ENCODE results near the gene PCBD2.

DNA sequence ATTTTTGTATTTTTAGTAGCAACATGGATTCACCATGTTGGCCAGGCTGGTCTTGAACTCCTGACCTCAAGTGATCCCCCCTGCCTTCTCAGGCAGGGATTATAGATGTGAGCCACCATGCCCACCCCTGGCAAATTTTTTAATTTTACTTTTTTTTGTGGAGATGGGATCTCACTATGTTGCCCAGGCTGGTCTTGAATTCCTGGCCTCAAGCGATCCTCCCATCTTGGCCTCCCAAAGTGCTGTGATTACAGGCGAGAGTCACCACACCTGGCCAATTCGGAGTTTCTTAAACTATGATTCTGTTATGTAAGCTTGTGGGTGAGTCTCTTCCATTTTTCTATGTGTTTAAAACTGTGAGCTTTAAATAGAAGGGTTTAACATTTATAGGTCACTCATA is 27.6 kb downstream of the PCBD2 start:
- TF ChIP-seq, protein P1, sequence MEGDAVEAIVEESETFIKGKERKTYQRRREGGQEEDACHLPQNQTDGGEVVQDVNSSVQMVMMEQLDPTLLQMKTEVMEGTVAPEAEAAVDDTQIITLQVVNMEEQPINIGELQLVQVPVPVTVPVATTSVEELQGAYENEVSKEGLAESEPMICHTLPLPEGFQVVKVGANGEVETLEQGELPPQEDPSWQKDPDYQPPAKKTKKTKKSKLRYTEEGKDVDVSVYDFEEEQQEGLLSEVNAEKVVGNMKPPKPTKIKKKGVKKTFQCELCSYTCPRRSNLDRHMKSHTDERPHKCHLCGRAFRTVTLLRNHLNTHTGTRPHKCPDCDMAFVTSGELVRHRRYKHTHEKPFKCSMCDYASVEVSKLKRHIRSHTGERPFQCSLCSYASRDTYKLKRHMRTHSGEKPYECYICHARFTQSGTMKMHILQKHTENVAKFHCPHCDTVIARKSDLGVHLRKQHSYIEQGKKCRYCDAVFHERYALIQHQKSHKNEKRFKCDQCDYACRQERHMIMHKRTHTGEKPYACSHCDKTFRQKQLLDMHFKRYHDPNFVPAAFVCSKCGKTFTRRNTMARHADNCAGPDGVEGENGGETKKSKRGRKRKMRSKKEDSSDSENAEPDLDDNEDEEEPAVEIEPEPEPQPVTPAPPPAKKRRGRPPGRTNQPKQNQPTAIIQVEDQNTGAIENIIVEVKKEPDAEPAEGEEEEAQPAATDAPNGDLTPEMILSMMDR (conservative IDR thresholded peaks at IDR 0.05; ENCODE audit: low read depth in 2 of 2), result no peak
- TF ChIP-seq POLR2AphosphoS5 (IDR thresholded peaks at IDR 0.05; ENCODE audit: low read depth), result no peak
- TF ChIP-seq, protein P2, sequence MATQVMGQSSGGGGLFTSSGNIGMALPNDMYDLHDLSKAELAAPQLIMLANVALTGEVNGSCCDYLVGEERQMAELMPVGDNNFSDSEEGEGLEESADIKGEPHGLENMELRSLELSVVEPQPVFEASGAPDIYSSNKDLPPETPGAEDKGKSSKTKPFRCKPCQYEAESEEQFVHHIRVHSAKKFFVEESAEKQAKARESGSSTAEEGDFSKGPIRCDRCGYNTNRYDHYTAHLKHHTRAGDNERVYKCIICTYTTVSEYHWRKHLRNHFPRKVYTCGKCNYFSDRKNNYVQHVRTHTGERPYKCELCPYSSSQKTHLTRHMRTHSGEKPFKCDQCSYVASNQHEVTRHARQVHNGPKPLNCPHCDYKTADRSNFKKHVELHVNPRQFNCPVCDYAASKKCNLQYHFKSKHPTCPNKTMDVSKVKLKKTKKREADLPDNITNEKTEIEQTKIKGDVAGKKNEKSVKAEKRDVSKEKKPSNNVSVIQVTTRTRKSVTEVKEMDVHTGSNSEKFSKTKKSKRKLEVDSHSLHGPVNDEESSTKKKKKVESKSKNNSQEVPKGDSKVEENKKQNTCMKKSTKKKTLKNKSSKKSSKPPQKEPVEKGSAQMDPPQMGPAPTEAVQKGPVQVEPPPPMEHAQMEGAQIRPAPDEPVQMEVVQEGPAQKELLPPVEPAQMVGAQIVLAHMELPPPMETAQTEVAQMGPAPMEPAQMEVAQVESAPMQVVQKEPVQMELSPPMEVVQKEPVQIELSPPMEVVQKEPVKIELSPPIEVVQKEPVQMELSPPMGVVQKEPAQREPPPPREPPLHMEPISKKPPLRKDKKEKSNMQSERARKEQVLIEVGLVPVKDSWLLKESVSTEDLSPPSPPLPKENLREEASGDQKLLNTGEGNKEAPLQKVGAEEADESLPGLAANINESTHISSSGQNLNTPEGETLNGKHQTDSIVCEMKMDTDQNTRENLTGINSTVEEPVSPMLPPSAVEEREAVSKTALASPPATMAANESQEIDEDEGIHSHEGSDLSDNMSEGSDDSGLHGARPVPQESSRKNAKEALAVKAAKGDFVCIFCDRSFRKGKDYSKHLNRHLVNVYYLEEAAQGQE (IDR thresholded peaks at IDR 0.05; ENCODE audit: unreplicated experiment), result no peak
- TF ChIP-seq STAT1 (IDR thresholded peaks at IDR 0.05; ENCODE audit: unreplicated experiment), result no peak
- no peak for TF ChIP-seq NANOG (IDR thresholded peaks at IDR 0.05; ENCODE audit: borderline replicate concordance)
- no peak for TF ChIP-seq EZH2 (IDR thresholded peaks at IDR 0.05; ENCODE audit: low read depth, unreplicated experiment)
- TF ChIP-seq EZH2phosphoT487 (IDR thresholded peaks at IDR 0.05; ENCODE audit: unreplicated experiment), result no peak
- no peak for TF ChIP-seq JUNB (IDR thresholded peaks at IDR 0.05; ENCODE audit: unreplicated experiment)
- TF ChIP-seq CREB1 (CRISPR knock-in tag; IDR thresholded peaks at IDR 0.05; ENCODE audit: low read depth), result no peak

Data from GM23338 (cell line).